ENCODE measurements around the gene NOC2L. TPM values are rescaled to one million over a fixed set of nuclear protein-coding genes. Genes with fewer than 3 reads are reported as not detected.

Gene NOC2L
- total and polyA plus RNA-seq, 9 of the 15 experiments (the other 6 are each of a cell fraction or from before 2014, with no cell fraction given): 4.0 to 410 (median 200) TPM

DNA sequence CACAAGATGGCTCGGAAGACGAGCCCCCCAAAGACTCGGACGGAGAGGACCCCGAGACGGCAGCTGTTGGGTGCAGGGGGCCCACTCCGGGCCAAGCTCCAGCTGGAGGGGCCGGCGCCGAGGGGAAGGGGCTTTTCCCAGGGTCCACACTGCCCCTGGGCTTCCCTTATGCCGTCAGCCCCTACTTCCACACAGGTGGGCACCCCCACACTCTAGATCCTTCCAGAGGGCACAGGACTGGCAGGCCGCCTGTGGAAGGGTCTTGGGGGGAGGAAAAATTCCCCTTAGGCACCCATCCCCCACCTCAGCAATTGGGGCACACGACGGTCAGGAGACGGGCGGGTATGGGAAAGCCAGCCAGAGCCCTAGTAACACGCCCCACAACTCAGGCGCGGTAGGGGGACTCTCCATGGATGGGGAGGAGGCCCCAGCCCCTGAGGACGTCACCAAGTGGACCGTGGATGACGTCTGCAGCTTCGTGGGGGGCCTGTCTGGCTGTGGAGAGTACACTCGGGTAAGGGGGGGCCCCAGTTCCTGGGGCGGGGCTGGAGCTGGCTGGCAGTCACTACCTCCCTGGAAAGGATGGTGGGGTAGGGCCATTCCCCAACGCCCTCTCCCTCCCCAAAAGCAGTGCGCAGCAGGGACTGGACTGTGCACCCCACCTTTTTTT is 16.1 kb downstream of the NOC2L start (continued):
- TF ChIP-seq, protein P1, sequence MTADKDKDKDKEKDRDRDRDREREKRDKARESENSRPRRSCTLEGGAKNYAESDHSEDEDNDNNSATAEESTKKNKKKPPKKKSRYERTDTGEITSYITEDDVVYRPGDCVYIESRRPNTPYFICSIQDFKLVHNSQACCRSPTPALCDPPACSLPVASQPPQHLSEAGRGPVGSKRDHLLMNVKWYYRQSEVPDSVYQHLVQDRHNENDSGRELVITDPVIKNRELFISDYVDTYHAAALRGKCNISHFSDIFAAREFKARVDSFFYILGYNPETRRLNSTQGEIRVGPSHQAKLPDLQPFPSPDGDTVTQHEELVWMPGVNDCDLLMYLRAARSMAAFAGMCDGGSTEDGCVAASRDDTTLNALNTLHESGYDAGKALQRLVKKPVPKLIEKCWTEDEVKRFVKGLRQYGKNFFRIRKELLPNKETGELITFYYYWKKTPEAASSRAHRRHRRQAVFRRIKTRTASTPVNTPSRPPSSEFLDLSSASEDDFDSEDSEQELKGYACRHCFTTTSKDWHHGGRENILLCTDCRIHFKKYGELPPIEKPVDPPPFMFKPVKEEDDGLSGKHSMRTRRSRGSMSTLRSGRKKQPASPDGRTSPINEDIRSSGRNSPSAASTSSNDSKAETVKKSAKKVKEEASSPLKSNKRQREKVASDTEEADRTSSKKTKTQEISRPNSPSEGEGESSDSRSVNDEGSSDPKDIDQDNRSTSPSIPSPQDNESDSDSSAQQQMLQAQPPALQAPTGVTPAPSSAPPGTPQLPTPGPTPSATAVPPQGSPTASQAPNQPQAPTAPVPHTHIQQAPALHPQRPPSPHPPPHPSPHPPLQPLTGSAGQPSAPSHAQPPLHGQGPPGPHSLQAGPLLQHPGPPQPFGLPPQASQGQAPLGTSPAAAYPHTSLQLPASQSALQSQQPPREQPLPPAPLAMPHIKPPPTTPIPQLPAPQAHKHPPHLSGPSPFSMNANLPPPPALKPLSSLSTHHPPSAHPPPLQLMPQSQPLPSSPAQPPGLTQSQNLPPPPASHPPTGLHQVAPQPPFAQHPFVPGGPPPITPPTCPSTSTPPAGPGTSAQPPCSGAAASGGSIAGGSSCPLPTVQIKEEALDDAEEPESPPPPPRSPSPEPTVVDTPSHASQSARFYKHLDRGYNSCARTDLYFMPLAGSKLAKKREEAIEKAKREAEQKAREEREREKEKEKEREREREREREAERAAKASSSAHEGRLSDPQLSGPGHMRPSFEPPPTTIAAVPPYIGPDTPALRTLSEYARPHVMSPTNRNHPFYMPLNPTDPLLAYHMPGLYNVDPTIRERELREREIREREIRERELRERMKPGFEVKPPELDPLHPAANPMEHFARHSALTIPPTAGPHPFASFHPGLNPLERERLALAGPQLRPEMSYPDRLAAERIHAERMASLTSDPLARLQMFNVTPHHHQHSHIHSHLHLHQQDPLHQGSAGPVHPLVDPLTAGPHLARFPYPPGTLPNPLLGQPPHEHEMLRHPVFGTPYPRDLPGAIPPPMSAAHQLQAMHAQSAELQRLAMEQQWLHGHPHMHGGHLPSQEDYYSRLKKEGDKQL (CRISPR knock-in tag; IDR thresholded peaks at IDR 0.05; ENCODE audit: borderline replicate concordance): no peak
- TF ChIP-seq HNRNPH1 (optimal IDR thresholded peaks at IDR 0.05; ENCODE audit: low read depth, low read length) (no peak), ZNF764 (CRISPR knock-in tag; IDR thresholded peaks at IDR 0.05; ENCODE audit: low read depth) (no peak), KLF1 (tag; IDR thresholded peaks at IDR 0.05) (no peak), CBFA2T3 (IDR thresholded peaks at IDR 0.05) (no peak), SUPT5H (IDR thresholded peaks at IDR 0.05) (peak; percentile 77), ZNF75A (CRISPR knock-in tag; IDR thresholded peaks at IDR 0.05) (no peak), ZNF785 (CRISPR knock-in tag; IDR thresholded peaks at IDR 0.05) (no peak), GTF2A2 (tag; IDR thresholded peaks at IDR 0.05) (no peak)
- TF ChIP-seq, protein P2, sequence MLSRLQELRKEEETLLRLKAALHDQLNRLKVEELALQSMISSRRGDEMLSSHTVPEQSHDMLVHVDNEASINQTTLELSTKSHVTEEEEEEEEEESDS (CRISPR knock-in tag; IDR thresholded peaks at IDR 0.05): no peak
- TF ChIP-seq, protein P3, sequence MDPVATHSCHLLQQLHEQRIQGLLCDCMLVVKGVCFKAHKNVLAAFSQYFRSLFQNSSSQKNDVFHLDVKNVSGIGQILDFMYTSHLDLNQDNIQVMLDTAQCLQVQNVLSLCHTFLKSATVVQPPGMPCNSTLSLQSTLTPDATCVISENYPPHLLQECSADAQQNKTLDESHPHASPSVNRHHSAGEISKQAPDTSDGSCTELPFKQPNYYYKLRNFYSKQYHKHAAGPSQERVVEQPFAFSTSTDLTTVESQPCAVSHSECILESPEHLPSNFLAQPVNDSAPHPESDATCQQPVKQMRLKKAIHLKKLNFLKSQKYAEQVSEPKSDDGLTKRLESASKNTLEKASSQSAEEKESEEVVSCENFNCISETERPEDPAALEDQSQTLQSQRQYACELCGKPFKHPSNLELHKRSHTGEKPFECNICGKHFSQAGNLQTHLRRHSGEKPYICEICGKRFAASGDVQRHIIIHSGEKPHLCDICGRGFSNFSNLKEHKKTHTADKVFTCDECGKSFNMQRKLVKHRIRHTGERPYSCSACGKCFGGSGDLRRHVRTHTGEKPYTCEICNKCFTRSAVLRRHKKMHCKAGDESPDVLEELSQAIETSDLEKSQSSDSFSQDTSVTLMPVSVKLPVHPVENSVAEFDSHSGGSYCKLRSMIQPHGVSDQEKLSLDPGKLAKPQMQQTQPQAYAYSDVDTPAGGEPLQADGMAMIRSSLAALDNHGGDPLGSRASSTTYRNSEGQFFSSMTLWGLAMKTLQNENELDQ (CRISPR knock-in tag; IDR thresholded peaks at IDR 0.05; ENCODE audit: borderline replicate concordance): no peak
- TF ChIP-seq, protein P4, sequence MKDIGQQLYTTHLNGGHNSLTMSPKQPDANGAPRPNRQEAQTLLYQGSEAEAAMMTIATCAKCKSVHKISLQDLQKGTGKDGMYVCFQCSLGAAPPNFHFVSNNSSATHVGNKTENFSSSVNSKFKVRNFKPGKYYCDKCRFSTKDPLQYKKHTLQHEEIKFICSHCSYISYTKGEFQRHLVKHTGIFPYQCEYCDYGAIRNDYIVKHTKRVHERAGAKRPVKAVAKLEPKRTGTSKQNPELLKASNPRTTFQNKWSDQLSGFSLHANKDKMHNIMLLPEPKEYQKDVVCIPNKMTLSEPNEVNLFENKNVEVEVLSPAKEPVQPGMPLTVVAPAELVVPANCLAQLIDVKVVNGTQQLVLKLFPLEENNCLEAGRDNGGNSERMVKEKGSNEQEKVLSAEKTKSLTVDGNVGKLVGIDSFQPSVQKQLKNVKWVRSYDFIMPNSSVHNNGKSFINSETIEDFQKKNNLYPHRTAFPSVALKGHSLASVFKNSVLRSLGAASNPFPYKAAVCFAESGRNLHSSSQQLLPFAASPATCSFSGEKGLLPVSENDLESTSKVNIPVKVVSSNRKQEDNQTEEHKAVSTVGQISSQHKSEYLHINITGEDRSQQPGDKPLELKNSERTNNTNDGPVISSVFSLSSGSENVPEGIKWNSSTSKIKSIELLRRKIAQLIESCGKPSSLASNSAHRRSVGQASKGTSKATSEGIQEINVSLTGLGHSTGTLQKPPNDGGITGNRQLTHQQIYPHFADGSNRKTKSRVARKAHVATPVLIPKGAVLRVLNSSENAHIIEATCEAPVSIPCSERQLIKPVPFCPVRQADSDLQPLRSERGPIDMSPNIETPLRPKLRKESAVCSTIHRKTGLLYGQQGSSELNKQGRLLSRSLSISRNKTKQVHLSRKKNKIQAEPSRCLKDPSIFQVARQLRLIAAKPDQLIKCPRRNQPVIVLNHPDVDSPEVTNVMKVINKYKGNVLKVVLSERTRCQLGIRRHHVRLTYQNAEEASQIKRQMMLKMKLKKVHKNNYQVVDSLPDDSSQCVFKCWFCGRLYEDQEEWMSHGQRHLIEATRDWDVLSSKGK (CRISPR knock-in tag; IDR thresholded peaks at IDR 0.05): no peak
- TF ChIP-seq, protein P5, sequence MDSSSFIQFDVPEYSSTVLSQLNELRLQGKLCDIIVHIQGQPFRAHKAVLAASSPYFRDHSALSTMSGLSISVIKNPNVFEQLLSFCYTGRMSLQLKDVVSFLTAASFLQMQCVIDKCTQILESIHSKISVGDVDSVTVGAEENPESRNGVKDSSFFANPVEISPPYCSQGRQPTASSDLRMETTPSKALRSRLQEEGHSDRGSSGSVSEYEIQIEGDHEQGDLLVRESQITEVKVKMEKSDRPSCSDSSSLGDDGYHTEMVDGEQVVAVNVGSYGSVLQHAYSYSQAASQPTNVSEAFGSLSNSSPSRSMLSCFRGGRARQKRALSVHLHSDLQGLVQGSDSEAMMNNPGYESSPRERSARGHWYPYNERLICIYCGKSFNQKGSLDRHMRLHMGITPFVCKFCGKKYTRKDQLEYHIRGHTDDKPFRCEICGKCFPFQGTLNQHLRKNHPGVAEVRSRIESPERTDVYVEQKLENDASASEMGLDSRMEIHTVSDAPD (CRISPR knock-in tag; IDR thresholded peaks at IDR 0.05): no peak
